ENCODE results near the gene CYP27C1. TPM values are rescaled to one million over a fixed set of nuclear protein-coding genes. Genes with fewer than 3 reads are reported as not detected.
"Not testable (repeated sequence)": the region's sequence is repeated elsewhere in the genome, so short reads cannot be mapped to it uniquely, and the experiment has no call there.

Gene CYP27C1
- total and polyA plus RNA-seq, 12 donors = 0.07 to 0.20 (median 0.13) TPM; not detected in 6

DNA sequence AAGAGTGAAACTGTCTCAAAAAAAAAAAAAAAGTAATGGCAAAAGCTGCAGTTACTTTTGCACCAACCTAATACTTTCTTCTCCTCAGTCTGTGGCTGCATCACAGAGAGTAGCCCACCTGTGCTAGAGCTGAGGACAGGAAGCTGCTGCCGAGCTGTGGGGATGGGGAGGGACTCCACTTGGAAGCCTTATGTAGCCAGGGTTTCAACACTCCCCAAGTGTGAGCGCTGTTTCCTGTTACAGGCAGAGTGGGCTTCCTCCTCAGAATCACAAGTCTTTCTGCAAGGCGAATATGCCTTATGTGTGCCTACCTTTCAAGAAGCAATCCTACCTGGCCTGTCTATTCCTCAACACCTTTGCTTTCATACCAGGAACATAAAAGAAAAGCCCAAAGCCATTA lies 36.3 kb upstream of the CYP27C1 start:
- Histone ChIP-seq H3K27ac (no peak overlapping the region), H3K9me3 (no peaks in the 10 kb centered on the region), H3K36me3 (peaks cover 0 to 58% (median 32%) of the 10 kb centered on the region in 9 donors), H3K4me1 (no peaks in the 10 kb centered on the region), H3K27me3 (no peaks in the 10 kb centered on the region), H3K4me3 (no peak overlapping the region)
- DNase-seq (no peak), ATAC-seq (peak in 1 of 8 donors; percentile 27)
- WGBS, 2 donors = 85 to 89% methylated on average over 3 of the region's 3 CpGs
- intact Hi-C loops (cut with DNase I) = no loop called here
- TF ChIP-seq CTCF (IDR thresholded peaks at IDR 0.05) = no peak

GRCh38 chr2:127255721-127256120 lies 35.6 kb upstream of the CYP27C1 start:
- Histone ChIP-seq H3K27me3 (no peaks in the 10 kb centered on the region), H3K36me3 (peaks cover 0 to 51% (median 25%) of the 10 kb centered on the region in 9 donors), H3K9me3 (no peaks in the 10 kb centered on the region), H3K4me1 (no peaks in the 10 kb centered on the region), H3K27ac (no peak overlapping the region), H3K4me3 (no peak overlapping the region)
- no peak for TF ChIP-seq CTCF (IDR thresholded peaks at IDR 0.05)
- DNase-seq (no peak), ATAC-seq (peak in 1 of 8 donors; percentile 17)
- WGBS, 2 donors = 94 to 99% methylated on average over 6 of the region's 6 CpGs
- intact Hi-C loops (cut with DNase I) = no loop called here

DNA sequence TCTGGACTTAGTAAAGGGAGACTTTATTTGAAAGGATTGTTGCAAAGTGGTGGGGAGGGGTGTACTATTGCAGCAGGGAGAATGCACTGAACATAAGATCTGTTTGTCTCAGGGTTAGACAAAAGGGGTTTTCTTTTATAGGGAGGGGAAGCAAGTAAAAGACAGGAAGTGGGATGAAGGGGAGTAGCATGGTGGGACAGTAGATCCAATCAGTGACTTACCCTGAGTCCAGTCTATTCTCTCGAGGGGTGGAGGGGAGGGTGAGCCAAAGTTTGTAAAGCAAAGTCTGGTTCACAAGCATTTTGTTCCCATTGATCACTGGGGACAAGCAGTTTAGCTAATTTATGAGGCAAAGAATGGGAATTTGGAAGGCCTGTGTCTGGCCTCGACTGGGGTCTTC lies 35.0 kb upstream of the CYP27C1 start:
- Histone ChIP-seq H3K36me3 (peaks cover 0 to 46% (median 21%) of the 10 kb centered on the region in 9 donors), H3K27me3 (no peaks in the 10 kb centered on the region), H3K4me3 (no peak overlapping the region), H3K4me1 (no peaks in the 10 kb centered on the region), H3K9me3 (no peaks in the 10 kb centered on the region), H3K27ac (no peak overlapping the region)
- ATAC-seq (no peak), DNase-seq (no peak)
- WGBS, 2 donors = 51 to 68% methylated on average over 2 of the region's 2 CpGs
- intact Hi-C loops (cut with DNase I) = no loop called here
- TF ChIP-seq CTCF (IDR thresholded peaks at IDR 0.05) = no peak

GRCh38 chr2:127254386-127254981 lies 34.4 kb upstream of the CYP27C1 start:
- Histone ChIP-seq H3K4me3 (no peak overlapping the region), H3K27me3 (no peaks in the 10 kb centered on the region), H3K4me1 (no peaks in the 10 kb centered on the region), H3K9me3 (no peaks in the 10 kb centered on the region), H3K36me3 (peaks cover 0 to 39% (median 14%) of the 10 kb centered on the region in 9 donors), H3K27ac (no peak overlapping the region)
- no peak for ATAC-seq
- TF ChIP-seq CTCF (IDR thresholded peaks at IDR 0.05) = no peak
- intact Hi-C loops (cut with DNase I) = no loop called here
- 75 to 81% methylated on average over 7 of the region's 7 CpGs for WGBS, 2 donors
- no peak for DNase-seq

DNA sequence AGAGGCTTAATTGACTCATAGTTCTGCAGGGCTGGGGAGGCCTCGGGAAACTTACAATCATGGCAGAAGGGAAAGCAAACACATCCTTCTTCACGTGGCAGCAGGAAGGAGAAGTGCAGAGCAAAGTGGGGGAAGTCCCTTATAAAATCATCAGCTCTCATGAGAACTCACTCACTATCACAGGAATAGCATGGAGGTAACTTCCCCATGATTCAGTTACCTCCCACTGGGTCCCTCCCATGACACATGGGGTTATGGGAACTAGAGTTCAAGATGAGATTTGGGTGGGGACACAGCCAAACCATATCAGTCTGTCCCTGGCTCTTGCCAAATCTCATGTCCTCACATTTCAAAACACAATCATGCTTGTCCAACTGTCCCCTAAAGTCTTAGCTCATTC lies 21.1 kb upstream of the CYP27C1 start:
- H3K4me1 ChIP-seq; ATAC-seq; DNase-seq; H3K27ac ChIP-seq; intact Hi-C loops (cut with DNase I); H3K36me3 ChIP-seq; H3K27me3 ChIP-seq; H3K4me3 ChIP-seq: not testable (repeated sequence)
- 65 to 81% methylated on average over 2 of the region's 2 CpGs for WGBS, 2 donors
- H3K9me3 ChIP-seq = peaks cover 0 to 25% (median 6%) of the 10 kb centered on the region in 11 donors

Data from heart right ventricle (tissue), 16 donors.